H1 (cell line): ENCODE measurements around the gene SNW1. TPM values are rescaled to one million over a fixed set of nuclear protein-coding genes. Genes with fewer than 3 reads are reported as not detected.
A peak's percentile ranks its signal among the peaks of the same experiment; 100 is the strongest.

ENCODE experiments used
- CTCF ChIA-PET: fragments of 300-600 bp; sonication (Branson Sonifier 250); formaldehyde crosslinking; loops from one replicate; lab custom pipeline; 2021; ENCODE audit not compliant: partially characterized antibody; lab: Charles Lee
- POLR2A ChIA-PET: fragments of 300-600 bp; sonication (Branson Sonifier 250); formaldehyde crosslinking; loops from one replicate; lab custom pipeline; 2021; ENCODE audit warnings: inconsistent platforms; ENCODE audit not compliant: partially characterized antibody; lab: Charles Lee
- DNase-seq, 2 experiments: peaks; one replicate each; pipeline versions ENCODE4 v3.0.0 to v3.0.0-alpha.2; 2010 to 2022; ENCODE audit warnings: low spot score in 2 of 2, low read depth in 1 of 2, mixed read lengths in 1 of 2
- FAIRE-seq: peaks from 2 replicates; lab custom pipeline; 2011; peaks lifted over from hg19 to GRCh38; lab: Jason Lieb, UNC
- H2AFZ ChIP-seq: 2 replicates; pipeline ENCODE4 v1.8.1; 2012; ENCODE audit warnings: low read length, inconsistent platforms
- H2AK5ac ChIP-seq: 2 replicates; pipeline ENCODE4 v1.6.1; 2013; ENCODE audit warnings: low read depth, low read length
- H2BK120ac ChIP-seq: replicated peaks from 2 replicates; pipeline ENCODE3; 2013; ENCODE audit warnings: low read depth, low read length, inconsistent platforms
- H2BK12ac ChIP-seq: 2 replicates; pipeline ENCODE4 v1.6.1; 2013; ENCODE audit warnings: low read depth, low read length
- H2BK15ac ChIP-seq: 2 replicates; pipeline ENCODE4 v1.6.1; 2013; ENCODE audit warnings: low read length
- H2BK20ac ChIP-seq: 2 replicates; pipeline ENCODE4 v1.6.1; 2013; ENCODE audit warnings: low read length
- H2BK5ac ChIP-seq: 2 replicates; pipeline ENCODE4 v1.6.1; 2013; ENCODE audit warnings: low read depth, low read length
- H3K14ac ChIP-seq: 2 replicates; pipeline ENCODE4 v1.6.1; 2013; ENCODE audit warnings: inconsistent platforms; ENCODE audit not compliant: insufficient read length
- H3K18ac ChIP-seq: 2 replicates; pipeline ENCODE4 v1.6.1; 2013; ENCODE audit warnings: low read length; ENCODE audit errors: extremely low read depth
- H3K23ac ChIP-seq: 2 replicates; pipeline ENCODE4 v1.6.1; 2013; ENCODE audit warnings: inconsistent platforms; ENCODE audit not compliant: insufficient read length
- H3K23me2 ChIP-seq: 2 replicates; pipeline ENCODE4 v1.6.1; 2013; ENCODE audit warnings: low read depth, low read length
- H3K27ac ChIP-seq: 2 replicates; pipeline ENCODE4 v1.6.1; 2011; ENCODE audit warnings: low read depth, low read length, inconsistent platforms
- H3K27me3 ChIP-seq, 4 experiments: replicated peaks in 1 of 4; 1 replicate in 1 of 4; 2 replicates in 3 of 4; pipeline versions ENCODE4 v1.6.1 to v1.8.1; 2011 to 2013; ENCODE audit warnings: low read length in 3 of 4, mild to moderate bottlenecking in 3 of 4, inconsistent platforms in 2 of 4, mixed read lengths in 2 of 4, moderate library complexity in 1 of 4; ENCODE audit not compliant: control insufficient read depth in 3 of 4, insufficient read depth in 3 of 4; ENCODE audit errors: extremely low read depth in 1 of 4
- H3K36me3 ChIP-seq, 4 experiments: 2 replicates each; pipeline versions ENCODE4 v1.6.1 to v1.8.1; 2011 to 2013; ENCODE audit warnings: mild to moderate bottlenecking in 4 of 4, low read length in 3 of 4, moderate library complexity in 2 of 4, control low read depth in 1 of 4, inconsistent platforms in 1 of 4; ENCODE audit not compliant: insufficient read depth in 4 of 4, control insufficient read depth in 2 of 4
- H3K4ac ChIP-seq: replicated peaks from 2 replicates; pipeline ENCODE3; 2013; ENCODE audit warnings: low read length, low read depth, mixed read lengths, inconsistent platforms; ENCODE audit not compliant: insufficient read length
- H3K4me1 ChIP-seq, 4 experiments: replicated peaks in 1 of 4; 1 replicate in 1 of 4; 2 replicates in 3 of 4; pipeline versions ENCODE4 v1.6.1 to v1.8.1; 2011 to 2013; ENCODE audit warnings: low read length in 3 of 4, inconsistent platforms in 2 of 4, mixed read lengths in 1 of 4; ENCODE audit not compliant: insufficient read depth in 4 of 4, control insufficient read depth in 3 of 4
- H3K4me2 ChIP-seq, 2 experiments: 2 replicates each; pipeline versions ENCODE4 v1.6.1 to v1.8.1; 2011 to 2013; ENCODE audit warnings: low read depth in 2 of 2, low read length in 2 of 2, control low read depth in 1 of 2, inconsistent platforms in 1 of 2, mild to moderate bottlenecking in 1 of 2; ENCODE audit not compliant: insufficient read depth in 1 of 2
- H3K4me3 ChIP-seq, 4 experiments: fragments of 200-600, 300-600 bp in 1 of 4; sonication (generic), shearing (Covaris generic), sonication (Bioruptor Twin) in 1 of 4; 2 replicates each; pipeline versions ENCODE4 v1.5.1 to v1.8.1; 2011 to 2016; ENCODE audit warnings: low read length in 4 of 4, low read depth in 3 of 4, control low read depth in 2 of 4, inconsistent platforms in 2 of 4, mild to moderate bottlenecking in 2 of 4, mixed read lengths in 1 of 4, moderate library complexity in 1 of 4; ENCODE audit not compliant: insufficient read depth in 2 of 4; ENCODE audit errors: extremely low read depth in 1 of 4
- H3K56ac ChIP-seq: replicated peaks from 2 replicates; pipeline ENCODE3; 2013; ENCODE audit warnings: low read depth, mild to moderate bottlenecking, mixed read lengths, low read length, inconsistent platforms; ENCODE audit not compliant: insufficient read length
- H3K79me1 ChIP-seq: 2 replicates; pipeline ENCODE4 v1.6.1; 2013; ENCODE audit warnings: low read depth, low read length, control low read depth
- H3K79me2 ChIP-seq, 2 experiments: 2 replicates each; pipeline versions ENCODE4 v1.6.1 to v1.8.1; 2012 to 2013; ENCODE audit warnings: low read length in 2 of 2, mild to moderate bottlenecking in 2 of 2, inconsistent platforms in 1 of 2; ENCODE audit not compliant: insufficient read depth in 2 of 2, control insufficient read depth in 1 of 2
- H3K9ac ChIP-seq, 4 experiments: replicated peaks in 1 of 4; 1 replicate in 1 of 4; 2 replicates in 3 of 4; pipeline versions ENCODE4 v1.6.1 to v1.8.1; 2011 to 2013; ENCODE audit warnings: low read depth in 3 of 4, low read length in 3 of 4, control low read depth in 2 of 4, mild to moderate bottlenecking in 2 of 4, moderate library complexity in 2 of 4, inconsistent platforms in 1 of 4; ENCODE audit errors: extremely low read depth in 1 of 4
- H3K9me3 ChIP-seq, 2 experiments: 2 replicates each; pipeline versions ENCODE4 v1.6.1 to v1.8.1; 2012 to 2013; ENCODE audit warnings: mild to moderate bottlenecking in 2 of 2, moderate library complexity in 2 of 2, control low read depth in 1 of 2, inconsistent platforms in 1 of 2, low read depth in 1 of 2, low read length in 1 of 2, mixed read lengths in 1 of 2; ENCODE audit not compliant: insufficient read depth in 2 of 2
- H4K20me1 ChIP-seq, 2 experiments: replicated peaks in 1 of 2; 2 replicates each; pipeline versions ENCODE3 to v1.8.1; 2011 to 2013; ENCODE audit warnings: inconsistent platforms in 2 of 2, low read length in 2 of 2, mild to moderate bottlenecking in 1 of 2; ENCODE audit not compliant: insufficient read depth in 2 of 2, control insufficient read depth in 1 of 2
- H4K5ac ChIP-seq: 2 replicates; pipeline ENCODE4 v1.6.1; 2013; ENCODE audit warnings: low read length, low read depth, mixed read lengths, inconsistent platforms; ENCODE audit not compliant: insufficient read length
- H4K8ac ChIP-seq: 2 replicates; pipeline ENCODE4 v1.8.0; 2013; ENCODE audit warnings: mild to moderate bottlenecking, moderate library complexity, low read length, inconsistent platforms; ENCODE audit not compliant: insufficient read depth; ENCODE audit errors: extremely low read depth
- H4K91ac ChIP-seq: replicated peaks from 2 replicates; pipeline ENCODE3; 2013; ENCODE audit warnings: low read length, mixed read lengths, inconsistent platforms; ENCODE audit not compliant: insufficient read length
- ASH2L ChIP-seq: fragments of 200-600, 300-600 bp; sonication (generic); IDR thresholded peaks from one replicate; pipeline ENCODE4 v1.7.1; 2017; ENCODE audit warnings: low read length
- GTF2F1 ChIP-seq: IDR thresholded peaks from 2 replicates; pipeline ENCODE4 v1.6.1; 2012; ENCODE audit warnings: low read depth, low read length, improper control_type of control experiment, borderline replicate concordance
- POLR2A ChIP-seq, 2 experiments: IDR thresholded peaks; 1 replicate in 1 of 2; 2 replicates in 1 of 2; pipeline ENCODE4 v1.6.1; 2011; ENCODE audit warnings: low read depth in 2 of 2, low read length in 2 of 2, mild to moderate bottlenecking in 2 of 2; ENCODE audit errors: control extremely low read depth in 1 of 2
- POLR2AphosphoS5 ChIP-seq: IDR thresholded peaks from 2 replicates; pipeline ENCODE4 v1.6.1; 2011; ENCODE audit warnings: low read depth, low read length
- SIN3A ChIP-seq, 2 experiments: IDR thresholded peaks in 1 of 2; conservative IDR thresholded peaks in 1 of 2; 2 replicates each; pipeline ENCODE4 v1.6.1; 2011 to 2012; ENCODE audit warnings: low read length in 2 of 2, improper control_type of control experiment in 1 of 2, low read depth in 1 of 2, mild to moderate bottlenecking in 1 of 2
- TAF7 ChIP-seq: optimal IDR thresholded peaks from 2 replicates; pipeline ENCODE3; 2011; ENCODE audit warnings: low read depth, mild to moderate bottlenecking, inconsistent platforms, low read length, moderate library complexity, borderline replicate concordance
- TBP ChIP-seq: IDR thresholded peaks from 2 replicates; pipeline ENCODE4 v1.6.1; 2011; ENCODE audit warnings: low read depth, low read length, improper control_type of control experiment
- ZNF274 ChIP-seq: IDR thresholded peaks from 2 replicates; pipeline ENCODE4 v1.7.0; 2012; ENCODE audit warnings: low read length, borderline replicate concordance; ENCODE audit errors: extremely low read depth
- WGBS, 2 experiments: shearing (Covaris generic) in 1 of 2; methylation state at CpG; one replicate each; pipeline versions ENCODE4 v1.1.6 to v1.1.7; 2013 to 2015; ENCODE audit warnings: low lambda C conversion rate in 2 of 2, mixed read lengths in 2 of 2, inconsistent platforms in 1 of 2, low coverage in 1 of 2, missing lambda C conversion rate in 1 of 2; ENCODE audit not compliant: insufficient replicate concordance in 2 of 2, insufficient coverage in 1 of 2, insufficient read length in 1 of 2; ENCODE audit errors: extremely low coverage in 1 of 2, missing lambda C conversion rate in 1 of 2; 5-methylcytosine and 5-hydroxymethylcytosine counted together
- polyA plus RNA-seq, 7 experiments: library from polyadenylated mRNA; depleted of rRNA in 3 of 7; stranded (reverse) in 5 of 7; unstranded in 2 of 7; fragments of >200 nt in 5 of 7; fragments of 200-250 nt in 2 of 7; gene quantifications; 1 replicate in 5 of 7; 2 replicates in 1 of 7; 4 replicates in 1 of 7; pipeline versions ENCODE4 v1.2.1 to v1.2.3, GENCODE V29; 2011 to 2013; ENCODE audit warnings: missing spikeins in 2 of 7, mixed read lengths in 2 of 7
- total RNA-seq: library from RNA; stranded (reverse); fragmentation: NEBNext Ultra II Directional; extraction: Animal tissue kit (Norgen Biotek cat#: 25700); gene quantifications from 2 replicates; pipeline ENCODE4 v1.2.1, GENCODE V29; 2021
- TF ChIP-seq, protein P1 (sequence below): IDR thresholded peaks from 2 replicates; pipeline ENCODE4 v1.6.1; 2012; ENCODE audit warnings: inconsistent platforms

SNW1 gene
- total and polyA plus RNA-seq, 2 of the 8 experiments (the other 6 are each of a cell fraction or from before 2014, with no cell fraction given) = 13.2 to 79.2 TPM

DNA sequence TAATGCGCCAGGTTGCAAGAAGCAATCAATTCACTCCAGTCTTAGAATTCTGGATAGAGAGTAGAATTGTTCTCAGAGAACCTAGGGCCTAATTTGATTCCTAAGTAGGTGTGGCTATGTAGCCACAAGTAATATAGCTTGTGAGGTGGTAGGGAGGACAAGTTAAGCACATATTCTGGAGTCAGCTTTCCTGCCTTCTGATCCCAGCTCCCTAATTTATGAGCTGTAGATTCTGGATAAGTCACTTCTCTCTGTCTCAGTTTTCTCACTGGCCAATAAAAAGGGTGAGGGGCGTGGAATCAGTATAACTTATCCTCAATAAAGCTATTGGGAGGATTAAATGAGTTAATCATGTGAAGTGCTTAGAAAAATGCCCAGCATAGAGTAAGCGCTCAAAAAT lies 3.0 kb upstream of the SNW1 start:
- no peak overlapping the region for H3K14ac ChIP-seq
- DNase-seq = no peak
- no peak overlapping the region for H3K4ac ChIP-seq
- 82% methylated on average over 3 of the region's 3 CpGs; no CpG with 5 or more reads in 1 of the 2 experiments for WGBS, 2 experiments
- H2BK120ac ChIP-seq = no peak overlapping the region
- no peaks in the 10 kb centered on the region for H3K9me3 ChIP-seq
- ChIA-PET CTCF (interaction anchor here (0.6 to 5.0 kb wide), 6 partner anchors 24 to 284 kb away, joined by 3 to 27 read pairs (median 4); partner anchors contain the start of gene ADCK1), POLR2A (interaction anchor here (0.8 to 1.7 kb wide), 7 partner anchors 13 to 62 kb away, joined by 3 to 9 read pairs (median 3); partner anchors contain the start of gene ADCK1)
- TF ChIP-seq TBP = peak; percentile 82
- TF ChIP-seq POLR2AphosphoS5 = peak; percentile 82
- TF ChIP-seq, protein P1, sequence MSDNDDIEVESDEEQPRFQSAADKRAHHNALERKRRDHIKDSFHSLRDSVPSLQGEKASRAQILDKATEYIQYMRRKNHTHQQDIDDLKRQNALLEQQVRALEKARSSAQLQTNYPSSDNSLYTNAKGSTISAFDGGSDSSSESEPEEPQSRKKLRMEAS = no peak
- 0 out of 2 replicates have a peak, but pooled peaks have one; percentile 41 for TF ChIP-seq GTF2F1
- TF ChIP-seq ASH2L = no peak
- no peak for TF ChIP-seq ZNF274
- TF ChIP-seq SIN3A (conservative IDR thresholded peaks at IDR 0.05 in 1 of 2, IDR thresholded peaks at IDR 0.05 in 1 of 2; ENCODE audit: low read depth in 1 of 2, low read length in 2 of 2) = no peak
- TF ChIP-seq TAF7 = peak; percentile 98
- peak; percentile 56 to 94 for TF ChIP-seq POLR2A (IDR thresholded peaks at IDR 0.05; ENCODE audit: control extremely low read depth in 1 of 2, low read depth in 2 of 2, low read length in 2 of 2)
- no peak overlapping the region for H2AK5ac ChIP-seq
- no peak overlapping the region for H3K23ac ChIP-seq
- H2BK20ac ChIP-seq = peak overlapping the region; percentile 67; the same call in 1 of the 2 replicates
- H4K8ac ChIP-seq = no peak overlapping the region
- no peak for FAIRE-seq
- peaks cover 4% of the 10 kb centered on the region; the same call in 1 of the 2 replicates for H3K79me1 ChIP-seq
- H4K20me1 ChIP-seq = peaks cover 0 to 4% of the 10 kb centered on the region in 2 experiments
- no peak overlapping the region for H4K5ac ChIP-seq
- no peaks in the 10 kb centered on the region; a peak in 1 of 8 replicates for H3K36me3 ChIP-seq
- H3K4me3 ChIP-seq = no peak overlapping the region
- no peak overlapping the region for H2BK15ac ChIP-seq
- peaks cover 7% of the 10 kb centered on the region for H3K23me2 ChIP-seq
- H3K27me3 ChIP-seq = no peaks in the 10 kb centered on the region
- peaks cover 1 to 13% (median 7%) of the 10 kb centered on the region in 4 experiments; a peak in 4 of 7 replicates for H3K4me1 ChIP-seq
- H3K79me2 ChIP-seq = peaks cover 6 to 14% of the 10 kb centered on the region in 2 experiments
- H3K4me2 ChIP-seq = peak overlapping the region; percentile 52 to 93; a peak in 3 of 4 replicates
- H3K18ac ChIP-seq = no peak overlapping the region
- no peak overlapping the region for H2BK5ac ChIP-seq
- H2AFZ ChIP-seq = no peak overlapping the region; the same call in 1 of the 2 replicates
- H2BK12ac ChIP-seq = no peak overlapping the region
- H3K56ac ChIP-seq = no peak overlapping the region
- H4K91ac ChIP-seq = no peak overlapping the region
- no peak overlapping the region for H3K27ac ChIP-seq
- peak overlapping the region in 1 of 4 experiments; percentile 50; a peak in 2 of 7 replicates for H3K9ac ChIP-seq
